H1 (cell line): ENCODE results near the gene SPIB. TPM values are rescaled to one million over a fixed set of nuclear protein-coding genes. Genes with fewer than 3 reads are reported as not detected.

Experiments
- CTCF ChIA-PET: fragments of 300-600 bp; sonication (Branson Sonifier 250); formaldehyde crosslinking; loops from one replicate; lab custom pipeline; 2021; ENCODE audit not compliant: partially characterized antibody; lab: Charles Lee
- POLR2A ChIA-PET: fragments of 300-600 bp; sonication (Branson Sonifier 250); formaldehyde crosslinking; loops from one replicate; lab custom pipeline; 2021; ENCODE audit warnings: inconsistent platforms; ENCODE audit not compliant: partially characterized antibody; lab: Charles Lee
- DNase-seq, 2 experiments: peaks; one replicate each; pipeline versions ENCODE4 v3.0.0 to v3.0.0-alpha.2; 2010 to 2022; ENCODE audit warnings: low spot score in 2 of 2, low read depth in 1 of 2, mixed read lengths in 1 of 2
- FAIRE-seq: peaks from 2 replicates; lab custom pipeline; 2011; peaks lifted over from hg19 to GRCh38; lab: Jason Lieb, UNC
- H2AFZ ChIP-seq: 2 replicates; pipeline ENCODE4 v1.8.1; 2012; ENCODE audit warnings: low read length, inconsistent platforms
- H2AK5ac ChIP-seq: 2 replicates; pipeline ENCODE4 v1.6.1; 2013; ENCODE audit warnings: low read depth, low read length
- H2BK120ac ChIP-seq: replicated peaks from 2 replicates; pipeline ENCODE3; 2013; ENCODE audit warnings: low read depth, low read length, inconsistent platforms
- H2BK12ac ChIP-seq: 2 replicates; pipeline ENCODE4 v1.6.1; 2013; ENCODE audit warnings: low read depth, low read length
- H2BK15ac ChIP-seq: 2 replicates; pipeline ENCODE4 v1.6.1; 2013; ENCODE audit warnings: low read length
- H2BK20ac ChIP-seq: 2 replicates; pipeline ENCODE4 v1.6.1; 2013; ENCODE audit warnings: low read length
- H2BK5ac ChIP-seq: 2 replicates; pipeline ENCODE4 v1.6.1; 2013; ENCODE audit warnings: low read depth, low read length
- H3K14ac ChIP-seq: 2 replicates; pipeline ENCODE4 v1.6.1; 2013; ENCODE audit warnings: inconsistent platforms; ENCODE audit not compliant: insufficient read length
- H3K18ac ChIP-seq: 2 replicates; pipeline ENCODE4 v1.6.1; 2013; ENCODE audit warnings: low read length; ENCODE audit errors: extremely low read depth
- H3K23ac ChIP-seq: 2 replicates; pipeline ENCODE4 v1.6.1; 2013; ENCODE audit warnings: inconsistent platforms; ENCODE audit not compliant: insufficient read length
- H3K23me2 ChIP-seq: 2 replicates; pipeline ENCODE4 v1.6.1; 2013; ENCODE audit warnings: low read depth, low read length
- H3K27ac ChIP-seq: 2 replicates; pipeline ENCODE4 v1.6.1; 2011; ENCODE audit warnings: low read depth, low read length, inconsistent platforms
- H3K27me3 ChIP-seq, 4 experiments: replicated peaks in 1 of 4; 1 replicate in 1 of 4; 2 replicates in 3 of 4; pipeline versions ENCODE4 v1.6.1 to v1.8.1; 2011 to 2013; ENCODE audit warnings: low read length in 3 of 4, mild to moderate bottlenecking in 3 of 4, inconsistent platforms in 2 of 4, mixed read lengths in 2 of 4, moderate library complexity in 1 of 4; ENCODE audit not compliant: control insufficient read depth in 3 of 4, insufficient read depth in 3 of 4; ENCODE audit errors: extremely low read depth in 1 of 4
- H3K36me3 ChIP-seq, 4 experiments: 2 replicates each; pipeline versions ENCODE4 v1.6.1 to v1.8.1; 2011 to 2013; ENCODE audit warnings: mild to moderate bottlenecking in 4 of 4, low read length in 3 of 4, moderate library complexity in 2 of 4, control low read depth in 1 of 4, inconsistent platforms in 1 of 4; ENCODE audit not compliant: insufficient read depth in 4 of 4, control insufficient read depth in 2 of 4
- H3K4ac ChIP-seq: replicated peaks from 2 replicates; pipeline ENCODE3; 2013; ENCODE audit warnings: low read length, low read depth, mixed read lengths, inconsistent platforms; ENCODE audit not compliant: insufficient read length
- H3K4me1 ChIP-seq, 4 experiments: replicated peaks in 1 of 4; 1 replicate in 1 of 4; 2 replicates in 3 of 4; pipeline versions ENCODE4 v1.6.1 to v1.8.1; 2011 to 2013; ENCODE audit warnings: low read length in 3 of 4, inconsistent platforms in 2 of 4, mixed read lengths in 1 of 4; ENCODE audit not compliant: insufficient read depth in 4 of 4, control insufficient read depth in 3 of 4
- H3K4me2 ChIP-seq, 2 experiments: 2 replicates each; pipeline versions ENCODE4 v1.6.1 to v1.8.1; 2011 to 2013; ENCODE audit warnings: low read depth in 2 of 2, low read length in 2 of 2, control low read depth in 1 of 2, inconsistent platforms in 1 of 2, mild to moderate bottlenecking in 1 of 2; ENCODE audit not compliant: insufficient read depth in 1 of 2
- H3K4me3 ChIP-seq, 4 experiments: fragments of 200-600, 300-600 bp in 1 of 4; sonication (generic), shearing (Covaris generic), sonication (Bioruptor Twin) in 1 of 4; 2 replicates each; pipeline versions ENCODE4 v1.5.1 to v1.8.1; 2011 to 2016; ENCODE audit warnings: low read length in 4 of 4, low read depth in 3 of 4, control low read depth in 2 of 4, inconsistent platforms in 2 of 4, mild to moderate bottlenecking in 2 of 4, mixed read lengths in 1 of 4, moderate library complexity in 1 of 4; ENCODE audit not compliant: insufficient read depth in 2 of 4; ENCODE audit errors: extremely low read depth in 1 of 4
- H3K56ac ChIP-seq: replicated peaks from 2 replicates; pipeline ENCODE3; 2013; ENCODE audit warnings: low read depth, mild to moderate bottlenecking, mixed read lengths, low read length, inconsistent platforms; ENCODE audit not compliant: insufficient read length
- H3K79me1 ChIP-seq: 2 replicates; pipeline ENCODE4 v1.6.1; 2013; ENCODE audit warnings: low read depth, low read length, control low read depth
- H3K79me2 ChIP-seq, 2 experiments: 2 replicates each; pipeline versions ENCODE4 v1.6.1 to v1.8.1; 2012 to 2013; ENCODE audit warnings: low read length in 2 of 2, mild to moderate bottlenecking in 2 of 2, inconsistent platforms in 1 of 2; ENCODE audit not compliant: insufficient read depth in 2 of 2, control insufficient read depth in 1 of 2
- H3K9ac ChIP-seq, 4 experiments: replicated peaks in 1 of 4; 1 replicate in 1 of 4; 2 replicates in 3 of 4; pipeline versions ENCODE4 v1.6.1 to v1.8.1; 2011 to 2013; ENCODE audit warnings: low read depth in 3 of 4, low read length in 3 of 4, control low read depth in 2 of 4, mild to moderate bottlenecking in 2 of 4, moderate library complexity in 2 of 4, inconsistent platforms in 1 of 4; ENCODE audit errors: extremely low read depth in 1 of 4
- H3K9me3 ChIP-seq, 2 experiments: 2 replicates each; pipeline versions ENCODE4 v1.6.1 to v1.8.1; 2012 to 2013; ENCODE audit warnings: mild to moderate bottlenecking in 2 of 2, moderate library complexity in 2 of 2, control low read depth in 1 of 2, inconsistent platforms in 1 of 2, low read depth in 1 of 2, low read length in 1 of 2, mixed read lengths in 1 of 2; ENCODE audit not compliant: insufficient read depth in 2 of 2
- H4K20me1 ChIP-seq, 2 experiments: replicated peaks in 1 of 2; 2 replicates each; pipeline versions ENCODE3 to v1.8.1; 2011 to 2013; ENCODE audit warnings: inconsistent platforms in 2 of 2, low read length in 2 of 2, mild to moderate bottlenecking in 1 of 2; ENCODE audit not compliant: insufficient read depth in 2 of 2, control insufficient read depth in 1 of 2
- H4K5ac ChIP-seq: 2 replicates; pipeline ENCODE4 v1.6.1; 2013; ENCODE audit warnings: low read length, low read depth, mixed read lengths, inconsistent platforms; ENCODE audit not compliant: insufficient read length
- H4K8ac ChIP-seq: 2 replicates; pipeline ENCODE4 v1.8.0; 2013; ENCODE audit warnings: mild to moderate bottlenecking, moderate library complexity, low read length, inconsistent platforms; ENCODE audit not compliant: insufficient read depth; ENCODE audit errors: extremely low read depth
- H4K91ac ChIP-seq: replicated peaks from 2 replicates; pipeline ENCODE3; 2013; ENCODE audit warnings: low read length, mixed read lengths, inconsistent platforms; ENCODE audit not compliant: insufficient read length
- ATF3 ChIP-seq: IDR thresholded peaks from 2 replicates; pipeline ENCODE4 v1.6.1; 2011; ENCODE audit warnings: low read depth, mild to moderate bottlenecking, low read length; ENCODE audit not compliant: insufficient read depth
- BACH1 ChIP-seq: IDR thresholded peaks from 2 replicates; pipeline ENCODE4 v1.6.1; 2012; ENCODE audit warnings: low read length, improper control_type of control experiment
- CBX5 ChIP-seq: fragments of 300-800, 300-1000 bp; sonication (generic); IDR thresholded peaks from 2 replicates; pipeline ENCODE4 v1.7.1; 2016; ENCODE audit warnings: antibody characterized with exemption, low read length, low read depth
- CEBPB ChIP-seq: IDR thresholded peaks from 2 replicates; pipeline ENCODE4 v1.6.1; 2012; ENCODE audit warnings: low read depth, low read length
- EZH2 ChIP-seq: fragments of 200-600 bp; sonication (generic); IDR thresholded peaks from 2 replicates; pipeline ENCODE4 v1.7.1; 2012; ENCODE audit warnings: low read depth, mild to moderate bottlenecking, moderate library complexity, low read length, inconsistent platforms; ENCODE audit not compliant: severe bottlenecking
- JUN ChIP-seq: IDR thresholded peaks from 2 replicates; pipeline ENCODE4 v1.6.1; 2011; ENCODE audit warnings: low read depth, mild to moderate bottlenecking, improper control_type of control experiment, low read length
- JUND ChIP-seq: IDR thresholded peaks from 2 replicates; pipeline ENCODE4 v1.6.1; 2011; ENCODE audit warnings: mild to moderate bottlenecking, improper control_type of control experiment, low read length
- MAFK ChIP-seq: IDR thresholded peaks from 2 replicates; pipeline ENCODE4 v1.6.1; 2012; ENCODE audit warnings: low read depth, mild to moderate bottlenecking, improper control_type of control experiment, low read length
- POLR2A ChIP-seq, 2 experiments: IDR thresholded peaks; 1 replicate in 1 of 2; 2 replicates in 1 of 2; pipeline ENCODE4 v1.6.1; 2011; ENCODE audit warnings: low read depth in 2 of 2, low read length in 2 of 2, mild to moderate bottlenecking in 2 of 2; ENCODE audit errors: control extremely low read depth in 1 of 2
- POLR2AphosphoS5 ChIP-seq: IDR thresholded peaks from 2 replicates; pipeline ENCODE4 v1.6.1; 2011; ENCODE audit warnings: low read depth, low read length
- RAD21 ChIP-seq, 2 experiments: IDR thresholded peaks in 1 of 2; conservative IDR thresholded peaks in 1 of 2; 2 replicates each; pipeline ENCODE4 v1.6.1; 2011; ENCODE audit warnings: low read depth in 2 of 2, low read length in 2 of 2, improper control_type of control experiment in 1 of 2, inconsistent platforms in 1 of 2, mild to moderate bottlenecking in 1 of 2, moderate library complexity in 1 of 2
- SAP30 ChIP-seq: fragments of 300-600 bp; sonication (generic); IDR thresholded peaks from 2 replicates; pipeline ENCODE4 v1.7.1; 2012; ENCODE audit warnings: low read length, moderate library complexity, mild to moderate bottlenecking, inconsistent platforms; ENCODE audit not compliant: insufficient read depth, insufficient replicate concordance
- SIX5 ChIP-seq: IDR thresholded peaks from 2 replicates; pipeline ENCODE4 v1.6.1; 2011; ENCODE audit warnings: mild to moderate bottlenecking, low read depth, low read length
- TAF1 ChIP-seq: IDR thresholded peaks from 2 replicates; pipeline ENCODE4 v1.6.1; 2011; ENCODE audit warnings: mild to moderate bottlenecking, low read depth, low read length
- ZNF274 ChIP-seq: IDR thresholded peaks from 2 replicates; pipeline ENCODE4 v1.7.0; 2012; ENCODE audit warnings: low read length, borderline replicate concordance; ENCODE audit errors: extremely low read depth
- whole genome bisulfite sequencing, 2 experiments: shearing (Covaris generic) in 1 of 2; methylation state at CpG; one replicate each; pipeline versions ENCODE4 v1.1.6 to v1.1.7; 2013 to 2015; ENCODE audit warnings: low lambda C conversion rate in 2 of 2, mixed read lengths in 2 of 2, inconsistent platforms in 1 of 2, low coverage in 1 of 2, missing lambda C conversion rate in 1 of 2; ENCODE audit not compliant: insufficient replicate concordance in 2 of 2, insufficient coverage in 1 of 2, insufficient read length in 1 of 2; ENCODE audit errors: extremely low coverage in 1 of 2, missing lambda C conversion rate in 1 of 2; 5-methylcytosine and 5-hydroxymethylcytosine counted together
- polyA plus RNA-seq, 7 experiments: library from polyadenylated mRNA; depleted of rRNA in 3 of 7; stranded (reverse) in 5 of 7; unstranded in 2 of 7; fragments of >200 nt in 5 of 7; fragments of 200-250 nt in 2 of 7; gene quantifications; 1 replicate in 5 of 7; 2 replicates in 1 of 7; 4 replicates in 1 of 7; pipeline versions ENCODE4 v1.2.1 to v1.2.3, GENCODE V29; 2011 to 2013; ENCODE audit warnings: missing spikeins in 2 of 7, mixed read lengths in 2 of 7
- total RNA-seq: library from RNA; stranded (reverse); fragmentation: NEBNext Ultra II Directional; extraction: Animal tissue kit (Norgen Biotek cat#: 25700); gene quantifications from 2 replicates; pipeline ENCODE4 v1.2.1, GENCODE V29; 2021

SPIB gene
- total and polyA plus RNA-seq, 2 of the 8 experiments (the other 6 are each of a cell fraction or from before 2014, with no cell fraction given): 11.1 to 17.4 TPM

GRCh38 chr19:50468818-50469217 lies 50.1 kb downstream of the SPIB start:
- no peaks in the 10 kb centered on the region for H4K20me1 ChIP-seq
- no peak overlapping the region for H3K4me3 ChIP-seq
- no peaks in the 10 kb centered on the region for H3K79me1 ChIP-seq
- FAIRE-seq (no peak), DNase-seq (no peak)
- H2AK5ac ChIP-seq: no peak overlapping the region
- H4K91ac ChIP-seq: no peak overlapping the region
- no peak overlapping the region for H4K8ac ChIP-seq
- no peak overlapping the region for H3K4ac ChIP-seq
- H3K23ac ChIP-seq: no peak overlapping the region
- H4K5ac ChIP-seq: no peak overlapping the region
- H2AFZ ChIP-seq: no peak overlapping the region
- no peak overlapping the region for H2BK5ac ChIP-seq
- H3K9ac ChIP-seq: no peak overlapping the region
- H3K36me3 ChIP-seq: no peaks in the 10 kb centered on the region
- no peaks in the 10 kb centered on the region; a peak in 1 of 7 replicates for H3K27me3 ChIP-seq
- no peaks in the 10 kb centered on the region for H3K79me2 ChIP-seq
- POLR2A ChIA-PET: no interaction called here
- H3K9me3 ChIP-seq: no peaks in the 10 kb centered on the region
- no peak overlapping the region for H2BK20ac ChIP-seq
- no peak overlapping the region for H3K56ac ChIP-seq
- H2BK15ac ChIP-seq: no peak overlapping the region
- H3K4me2 ChIP-seq: no peak overlapping the region
- no peak overlapping the region for H3K18ac ChIP-seq
- no peak overlapping the region for H2BK120ac ChIP-seq
- 79% methylated on average over 6 of the region's 6 CpGs; no CpG with 5 or more reads in 1 of the 2 experiments for WGBS, 2 experiments
- no peaks in the 10 kb centered on the region for H3K23me2 ChIP-seq
- CTCF ChIA-PET: interaction anchor here (0.6 to 4.0 kb wide), 2 partner anchors 62 to 101 kb away, joined by 3 to 19 read pairs; no protein-coding TSS in a partner anchor
- no peak overlapping the region for H3K27ac ChIP-seq
- no peak overlapping the region for H3K14ac ChIP-seq
- no peak overlapping the region for H2BK12ac ChIP-seq
- peaks cover 0 to 8% (median 4%) of the 10 kb centered on the region in 4 experiments; a peak in 5 of 7 replicates for H3K4me1 ChIP-seq
- TF ChIP-seq TAF1 (no peak), MAFK (no peak), BACH1 (no peak), SAP30 (no peak), SIX5 (no peak), ZNF274 (no peak), POLR2AphosphoS5 (no peak), CEBPB (no peak), RAD21 (IDR thresholded peaks at IDR 0.05 in 1 of 2, conservative IDR thresholded peaks at IDR 0.05 in 1 of 2; ENCODE audit: low read depth in 2 of 2, low read length in 2 of 2) (no peak), JUND (no peak), EZH2 (no peak), ATF3 (no peak), JUN (no peak), POLR2A (IDR thresholded peaks at IDR 0.05; ENCODE audit: control extremely low read depth in 1 of 2, low read depth in 2 of 2, low read length in 2 of 2) (no peak), CBX5 (no peak)
